HG03439 (cell line): ENCODE data around the gene ADAM17.
"Not testable (repeated sequence)": the region's sequence is repeated elsewhere in the genome, so short reads cannot be mapped to it uniquely, and the experiment has no call there.

Experiments used
- ATAC-seq: cut with Tn5 transposase; IDR thresholded peaks from one replicate; pipeline ENCODE4 v1.9.1; 2021; ENCODE audit warnings: mild to moderate bottlenecking, moderate library complexity; ENCODE audit not compliant: unreplicated experiment

Gene ADAM17

DNA sequence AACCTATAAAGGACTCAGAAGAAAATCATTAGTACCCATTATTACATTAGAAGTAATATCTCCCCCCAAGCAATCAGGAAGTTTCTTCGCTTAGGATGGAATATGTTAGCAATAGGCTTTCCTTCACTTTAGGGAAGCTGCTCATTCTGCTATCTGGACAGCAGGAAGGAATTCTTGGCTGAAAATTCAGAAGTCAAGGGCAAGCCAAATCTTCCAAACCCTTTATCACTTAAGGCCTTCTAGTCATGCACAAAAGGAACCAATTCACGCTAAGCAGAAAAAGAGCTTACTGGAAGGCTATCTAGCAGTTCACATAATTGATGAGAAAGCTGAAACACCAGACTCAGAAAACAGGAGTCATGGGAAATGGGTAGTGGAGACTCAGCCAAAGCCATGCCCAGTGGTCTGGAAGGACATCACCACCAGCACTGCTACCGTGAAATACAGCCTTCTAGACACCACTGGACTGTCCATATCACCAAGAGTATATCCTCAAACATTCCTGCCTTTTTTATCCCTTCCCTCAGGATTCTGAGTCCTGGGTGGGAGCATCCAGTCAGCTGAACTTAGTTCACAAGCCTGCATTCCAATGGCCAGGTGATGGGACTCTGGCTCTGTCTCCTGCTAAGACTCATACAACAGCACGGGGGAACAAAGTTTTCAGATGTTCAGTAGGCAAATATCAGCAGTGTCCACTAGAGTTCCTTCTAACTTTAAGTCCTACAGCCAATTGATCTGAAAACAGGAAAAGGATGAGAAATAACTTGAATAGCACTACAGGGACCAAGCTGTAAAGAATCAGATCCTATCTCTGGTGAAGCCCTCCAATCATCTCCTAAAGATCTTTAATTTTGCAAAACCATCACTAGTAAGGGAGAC is 14.8 kb upstream of the ADAM17 start:
- ATAC-seq: no peak

DNA sequence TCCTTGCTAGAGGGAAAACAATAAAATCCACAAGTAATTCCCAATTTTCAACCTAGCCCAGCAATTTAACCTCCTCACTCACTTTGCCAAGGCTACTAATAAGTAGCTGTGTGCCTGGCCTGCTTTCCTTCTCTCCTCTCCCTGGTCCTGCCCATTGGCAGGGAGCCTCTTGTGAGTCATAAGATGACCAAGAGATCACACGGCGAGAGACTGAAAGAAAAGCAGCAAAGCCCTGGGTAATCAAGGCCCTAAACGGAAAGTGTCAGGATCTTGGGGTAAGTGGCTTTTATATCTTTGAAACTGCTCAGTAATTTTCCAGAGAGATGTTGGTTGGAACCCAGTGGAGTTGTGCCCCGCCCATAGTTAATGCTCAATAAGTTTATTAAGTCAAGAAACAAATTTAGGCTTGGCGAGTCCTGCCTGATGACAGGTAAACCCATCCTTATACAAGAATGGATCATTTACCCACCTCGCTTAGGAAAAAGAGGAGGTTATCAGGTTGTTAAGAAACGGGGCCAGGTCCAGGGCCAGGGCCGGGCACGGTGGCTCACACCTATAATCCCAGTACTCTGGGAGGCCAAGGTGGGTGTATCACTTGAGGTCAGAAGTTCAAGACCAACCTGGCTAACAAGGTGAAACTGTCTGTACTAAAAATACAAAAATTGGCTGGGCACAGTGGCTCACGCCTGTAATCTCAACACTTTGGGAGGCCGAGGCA is 10.0 kb upstream of the ADAM17 start:
- no peak for ATAC-seq

DNA sequence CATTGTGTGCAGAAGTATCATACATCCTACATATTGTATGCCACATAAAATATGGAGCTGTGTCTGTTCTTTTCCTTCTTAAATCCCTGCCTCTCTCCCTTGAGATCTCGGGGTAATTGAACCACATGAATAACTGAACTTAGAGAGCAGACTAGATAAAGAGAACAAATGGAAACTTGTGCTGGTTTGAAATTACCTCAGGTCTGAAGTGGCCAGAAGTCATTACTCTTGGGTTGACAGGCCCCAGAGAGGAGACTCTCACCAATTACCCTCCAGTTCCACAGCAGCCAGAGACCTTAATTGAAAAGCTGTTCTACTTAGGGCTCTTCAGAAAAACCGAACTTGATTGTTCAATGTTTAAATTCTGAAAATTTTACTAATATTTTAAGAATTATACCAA is 5.0 kb upstream of the ADAM17 start:
- no peak for ATAC-seq

DNA sequence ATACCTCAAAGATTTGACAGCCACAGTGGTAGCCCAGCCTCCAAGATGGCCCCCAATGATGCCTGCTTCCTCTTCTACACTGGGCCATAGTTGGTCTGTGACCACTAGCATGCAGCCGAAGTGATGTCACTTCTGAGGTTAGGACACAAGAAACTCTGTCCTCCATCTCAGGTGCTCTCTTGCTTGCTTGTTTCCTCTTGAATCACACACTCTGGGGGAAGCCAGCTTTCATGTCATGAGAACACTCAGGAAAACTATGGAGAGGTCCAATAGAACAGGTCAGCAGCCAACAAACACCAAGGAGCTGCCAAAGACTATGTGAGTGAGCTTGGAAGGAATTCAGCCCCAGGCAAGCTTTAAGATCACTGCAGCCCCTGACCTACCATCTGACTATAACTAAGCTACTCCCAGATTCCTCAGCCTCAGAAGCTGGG is 3.3 kb upstream of the ADAM17 start:
- ATAC-seq: no peak

DNA sequence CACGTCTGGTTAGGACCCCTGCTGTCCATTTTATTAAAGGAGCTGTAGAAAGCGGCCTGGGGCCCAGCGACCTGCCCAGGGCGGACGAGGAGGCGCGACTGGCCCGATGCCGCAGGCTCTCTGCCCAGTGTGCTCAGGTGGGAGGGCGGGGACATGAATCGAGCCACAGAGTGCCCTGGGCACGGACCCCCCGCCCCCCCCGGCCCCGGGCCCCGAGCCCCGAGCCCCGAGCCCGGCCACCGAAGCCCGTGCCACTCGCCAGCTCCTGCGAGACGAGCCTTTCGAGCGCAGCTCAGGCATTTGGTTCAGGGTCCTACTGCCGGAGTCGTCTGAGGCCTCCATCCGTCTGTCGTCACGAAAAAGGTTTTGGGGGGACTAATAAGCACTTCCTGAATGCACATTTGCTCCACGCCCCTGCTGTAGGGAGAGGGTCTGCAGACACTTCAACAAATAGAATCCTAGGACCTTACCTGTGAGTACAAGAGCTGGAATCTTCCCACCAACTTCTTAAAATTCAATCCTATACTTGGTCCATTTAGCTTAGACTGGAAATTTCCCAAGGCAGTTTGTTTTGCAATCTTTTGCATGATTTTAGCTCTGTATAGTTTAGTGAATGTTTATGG is 602 bp upstream of the ADAM17 start:
- ATAC-seq: peak; percentile 32

DNA sequence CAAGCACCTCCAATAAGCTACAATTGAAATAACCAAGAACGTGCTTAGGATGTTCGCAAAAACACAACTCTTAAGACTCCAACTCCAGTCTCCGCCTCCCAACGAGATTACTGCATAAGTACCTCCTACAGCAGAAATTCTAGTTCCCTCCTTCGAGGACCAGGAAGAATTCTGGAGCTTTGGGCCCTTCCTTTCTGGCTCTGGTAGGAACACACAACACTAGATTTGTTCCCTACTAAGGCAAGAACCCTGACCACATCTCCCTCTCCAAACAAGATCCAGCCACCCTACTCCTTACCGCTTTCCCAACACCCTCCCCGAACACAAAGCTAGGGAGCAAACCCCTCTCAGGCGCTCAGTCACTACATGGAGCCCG is 721 bp downstream of the ADAM17 start:
- no peak for ATAC-seq

DNA sequence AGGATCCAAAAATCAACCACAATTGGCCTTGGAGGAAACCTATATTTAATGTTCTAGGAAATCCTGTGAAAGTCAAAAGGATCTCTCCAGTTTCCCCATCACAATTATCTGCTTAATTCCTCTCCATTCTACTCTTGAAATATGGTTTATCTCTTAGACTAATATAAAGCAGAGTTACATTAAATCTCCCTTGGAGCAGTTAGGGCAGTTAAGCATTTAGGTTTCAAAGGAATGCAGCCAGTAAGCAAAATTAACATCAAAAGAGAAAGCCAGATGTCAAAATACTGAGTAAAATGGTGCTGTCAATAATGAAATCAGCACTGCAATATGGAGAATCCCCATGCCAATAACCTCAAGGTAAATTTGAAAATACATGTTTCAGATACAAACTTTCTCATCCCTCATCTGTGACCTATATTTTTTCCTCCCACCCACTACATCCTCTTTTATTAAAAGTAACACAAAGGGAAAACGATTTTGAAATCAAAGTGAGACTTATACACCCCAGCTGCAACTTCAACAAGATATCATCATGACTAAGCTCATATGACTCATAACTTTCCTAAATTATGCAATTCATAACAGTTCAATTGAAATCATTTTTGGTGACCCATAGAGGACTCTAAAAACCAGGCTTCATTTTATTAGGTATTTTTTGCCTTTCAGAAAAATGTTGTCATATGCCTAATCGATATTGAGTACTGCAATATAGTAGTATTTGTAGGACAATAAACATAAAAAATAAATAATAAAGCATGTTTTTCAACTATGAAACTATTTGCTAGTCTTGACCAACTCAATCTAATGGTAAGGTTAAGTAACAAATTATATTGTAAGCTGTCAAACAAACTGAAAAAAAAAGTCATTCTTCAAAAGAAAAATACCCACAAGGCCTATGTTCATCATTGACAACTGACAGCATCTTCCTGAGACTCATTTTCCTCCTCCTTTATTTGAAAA is 3.1 kb downstream of the ADAM17 start:
- no peak for ATAC-seq

DNA sequence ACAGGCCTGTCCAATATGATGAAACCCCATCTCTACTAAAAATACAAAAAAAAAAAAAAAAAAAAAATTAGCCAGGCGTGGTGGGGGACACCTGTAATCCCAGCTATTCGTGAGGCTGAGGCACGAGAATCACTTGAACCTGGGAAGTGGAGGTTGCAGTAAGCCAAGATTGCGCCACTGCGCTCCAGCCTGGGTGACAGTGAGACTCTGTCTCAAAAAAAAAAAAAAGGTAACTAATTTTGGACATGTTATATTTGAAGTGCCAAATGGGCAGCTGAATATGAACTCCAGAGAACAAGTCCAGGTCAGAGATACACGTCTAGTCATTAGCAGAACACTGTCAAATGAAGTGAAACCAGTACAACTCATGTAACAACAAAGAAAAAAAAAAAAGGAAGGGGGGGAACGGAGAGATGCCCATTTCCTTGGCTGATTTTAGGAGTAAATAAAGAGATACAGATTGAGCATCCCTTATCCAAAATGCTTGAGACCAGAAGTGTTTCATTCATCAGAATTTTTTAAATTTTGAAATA is 4.7 kb downstream of the ADAM17 start:
- not testable (repeated sequence) for ATAC-seq

DNA sequence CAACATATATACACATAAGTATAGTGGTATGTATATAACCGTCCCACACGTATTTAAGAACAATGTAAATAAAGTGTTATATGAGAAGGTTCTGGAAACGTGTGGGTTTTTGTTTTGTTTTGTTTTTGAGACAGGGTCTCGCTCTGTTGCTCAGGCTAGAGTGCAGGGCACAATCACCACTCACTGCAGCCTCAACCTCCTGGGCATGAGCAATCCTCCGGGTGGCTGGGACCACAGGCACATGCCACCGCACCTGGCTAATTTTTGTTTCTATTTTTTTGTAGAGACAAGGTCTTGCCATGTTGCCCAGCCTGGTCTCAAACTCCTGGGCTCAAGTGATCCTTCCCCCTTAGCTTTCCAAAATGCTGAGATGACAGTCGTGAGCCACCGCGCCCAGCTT is 6.2 kb downstream of the ADAM17 start:
- no peak for ATAC-seq

DNA sequence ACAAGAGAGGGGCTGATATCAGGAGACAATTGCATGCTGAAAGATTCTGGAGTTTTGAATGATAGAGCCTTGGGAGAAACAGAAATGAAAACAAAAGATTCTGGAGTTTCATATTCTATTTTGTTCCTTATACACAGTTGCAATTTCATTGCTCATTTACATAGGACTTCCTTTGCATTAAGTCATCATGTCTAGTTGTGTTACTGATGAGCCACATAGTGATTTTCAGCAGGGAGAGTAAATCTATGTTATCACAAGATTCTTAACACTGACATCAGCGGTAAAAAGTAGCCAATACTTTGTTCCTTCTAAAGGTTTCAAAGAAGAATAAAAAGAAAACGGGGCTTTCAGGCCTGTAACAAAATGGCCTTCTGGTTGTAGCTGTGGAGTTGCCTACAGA is 7.1 kb downstream of the ADAM17 start:
- peak; percentile 45 for ATAC-seq

DNA sequence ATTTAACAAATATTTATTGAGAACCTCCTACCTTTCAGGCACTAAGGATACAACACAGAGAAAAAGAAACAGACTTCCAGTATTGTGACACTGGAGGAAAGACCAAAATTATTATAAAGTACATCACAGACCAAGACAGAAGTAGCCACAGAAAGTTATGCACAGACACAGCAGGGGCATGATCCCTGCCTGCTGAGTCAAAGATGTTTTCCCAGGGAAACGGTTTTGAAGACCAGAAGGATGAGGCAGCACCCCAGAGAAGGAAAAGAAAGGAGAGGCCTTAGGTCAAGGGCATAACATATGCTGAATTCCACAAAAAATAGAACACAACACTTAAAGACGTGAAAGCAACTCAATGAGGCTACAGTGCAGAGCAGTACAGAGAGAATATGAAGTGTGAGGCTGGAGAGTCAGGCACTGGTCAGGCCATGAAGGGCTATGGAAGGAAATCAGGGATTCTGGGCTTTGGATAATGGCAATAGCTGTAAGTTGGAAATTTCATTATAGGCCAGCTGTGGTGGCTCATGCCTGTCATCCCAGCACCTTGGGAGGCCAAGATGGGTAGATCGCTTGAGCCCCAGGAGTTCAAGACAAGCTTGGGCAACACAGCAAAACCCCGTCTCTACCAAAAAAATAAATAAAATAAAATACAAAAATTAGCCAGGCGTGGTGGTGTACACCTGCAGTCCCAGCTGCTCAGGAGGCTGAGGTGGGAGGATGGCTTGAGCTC is 8.2 kb downstream of the ADAM17 start:
- no peak for ATAC-seq

DNA sequence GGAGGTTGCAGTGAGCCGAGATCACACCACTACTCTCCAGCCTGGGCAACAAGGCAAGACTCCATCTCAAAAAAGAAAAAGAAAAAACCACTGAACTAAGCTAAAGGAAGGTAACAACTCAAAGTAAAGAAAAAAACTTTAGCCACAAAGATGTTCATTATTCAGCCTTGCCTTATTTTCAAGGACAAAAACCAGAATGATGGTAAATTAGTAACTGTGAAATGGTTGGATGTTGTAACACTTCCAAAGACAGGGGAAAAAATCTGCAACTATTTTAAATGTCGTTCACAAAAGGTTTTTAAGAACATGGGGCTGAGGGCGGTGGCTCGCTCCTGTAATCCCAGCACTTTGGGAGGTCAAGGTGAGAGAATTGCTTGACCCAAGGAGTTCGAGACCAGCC is 10.1 kb downstream of the ADAM17 start:
- ATAC-seq: no peak

DNA sequence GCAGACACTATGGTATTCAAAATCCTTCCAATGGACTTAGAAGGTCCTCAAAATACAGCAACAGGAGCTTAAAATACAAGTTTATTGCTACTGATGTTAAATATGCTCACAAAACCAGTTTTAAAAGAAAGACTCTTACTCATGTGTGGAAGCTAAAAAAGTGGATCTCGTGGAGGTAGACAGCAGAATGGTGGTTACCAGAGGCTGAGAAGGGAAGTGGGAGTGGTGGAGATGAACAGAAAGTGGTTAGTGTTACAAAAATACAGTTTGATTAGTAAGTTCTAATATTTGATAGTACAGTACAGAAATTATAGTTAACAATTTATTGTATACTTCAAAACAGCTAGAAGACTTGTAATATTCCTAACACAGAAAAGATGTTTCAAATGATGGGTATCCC is 12.1 kb downstream of the ADAM17 start:
- ATAC-seq: no peak

DNA sequence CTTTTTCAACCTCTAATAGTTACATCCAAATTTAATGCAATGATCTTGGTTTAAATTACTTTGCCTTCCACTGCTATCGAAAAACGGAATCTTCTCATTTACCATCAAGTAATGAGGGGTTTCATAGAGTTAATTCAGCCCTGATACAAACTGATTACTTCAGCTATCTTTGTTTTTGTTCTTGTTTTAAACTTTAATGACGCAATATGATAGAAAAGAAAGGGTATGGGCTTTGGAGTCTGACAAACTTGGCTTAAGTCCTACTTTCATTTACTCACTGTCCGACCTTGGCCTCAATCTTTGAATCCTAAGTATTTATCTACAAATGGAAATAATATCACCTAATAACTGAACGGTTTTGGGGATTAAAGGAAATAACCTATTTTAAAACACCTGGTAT is 16.1 kb downstream of the ADAM17 start:
- no peak for ATAC-seq

DNA sequence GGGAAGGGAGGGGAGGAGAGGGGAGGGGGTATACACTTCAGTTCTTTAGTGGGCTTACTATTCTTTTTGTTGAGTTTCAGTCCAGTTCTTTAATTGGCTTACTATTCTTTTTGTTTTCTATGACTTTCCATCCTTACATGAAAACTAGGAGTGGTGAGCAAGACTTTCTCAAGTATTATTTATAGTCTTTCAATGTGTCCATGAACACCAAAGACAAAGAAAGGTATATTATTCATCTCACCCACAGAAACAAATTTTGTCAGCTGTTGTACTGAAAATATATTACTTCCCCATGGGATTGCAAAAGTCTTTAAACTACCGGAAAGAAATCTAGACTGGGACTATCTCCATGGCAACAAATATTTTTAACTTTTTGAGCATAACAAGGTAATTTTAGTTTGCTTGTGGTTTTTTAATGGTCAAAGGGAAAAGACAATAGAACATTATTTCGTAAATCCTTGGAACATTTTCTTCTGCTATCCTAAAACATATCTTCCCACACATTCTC is 17.6 kb downstream of the ADAM17 start:
- no peak for ATAC-seq

DNA sequence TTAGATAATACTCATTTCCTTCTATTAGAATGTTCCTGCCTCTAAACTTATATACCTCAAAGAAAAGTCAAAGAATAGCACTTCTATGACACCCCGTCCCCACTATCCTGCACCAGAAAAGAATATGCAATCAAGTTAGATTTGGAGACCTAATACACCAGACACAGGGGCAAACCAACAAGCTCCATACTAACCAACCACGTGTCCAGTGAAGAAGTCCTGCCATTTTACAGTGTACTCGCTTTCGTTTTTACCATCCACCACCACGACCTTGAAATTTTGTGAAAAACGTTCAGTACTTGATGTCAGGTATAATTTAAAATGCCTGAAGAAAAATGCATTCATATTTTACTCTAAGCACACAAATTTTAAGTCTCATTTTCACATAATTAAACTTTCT is 19.1 kb downstream of the ADAM17 start:
- no peak for ATAC-seq

DNA sequence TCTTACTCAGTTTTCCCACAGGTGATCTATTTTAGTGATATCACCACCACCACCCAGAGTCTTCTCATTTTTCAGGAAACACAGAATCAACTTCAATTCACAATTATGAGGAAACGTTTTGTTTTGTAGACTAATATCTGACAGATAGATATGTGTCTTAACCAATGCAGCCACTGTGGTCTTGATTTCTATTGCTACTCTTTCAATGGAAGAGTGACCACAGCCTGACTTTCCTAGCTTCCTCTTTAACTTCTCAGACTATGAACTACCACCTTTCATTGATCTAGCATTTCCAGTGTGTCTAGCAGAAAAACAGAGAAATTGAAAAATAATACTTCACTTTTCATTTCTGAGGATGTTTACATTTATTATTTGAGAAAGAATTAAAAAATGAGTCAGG is 20.5 kb downstream of the ADAM17 start:
- no peak for ATAC-seq

DNA sequence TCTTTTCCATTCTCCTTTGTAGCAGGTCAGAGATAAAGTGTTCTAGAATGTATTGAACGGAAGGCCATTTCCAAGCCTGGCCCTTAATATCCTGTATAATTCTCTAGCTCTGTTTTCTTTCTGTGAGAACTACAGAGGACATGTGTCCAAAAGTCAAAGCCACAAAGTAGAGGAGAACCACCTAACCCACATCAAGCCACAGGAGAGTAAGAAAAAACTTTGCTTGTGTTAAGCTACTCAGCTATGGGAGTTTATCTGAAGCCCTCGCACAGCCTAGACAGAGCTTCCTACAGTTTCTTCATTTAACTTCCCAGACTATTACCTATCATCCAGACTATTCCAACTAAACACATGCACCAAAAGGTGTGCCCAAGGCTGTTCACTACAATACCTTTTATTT is 22.0 kb downstream of the ADAM17 start:
- ATAC-seq: no peak

DNA sequence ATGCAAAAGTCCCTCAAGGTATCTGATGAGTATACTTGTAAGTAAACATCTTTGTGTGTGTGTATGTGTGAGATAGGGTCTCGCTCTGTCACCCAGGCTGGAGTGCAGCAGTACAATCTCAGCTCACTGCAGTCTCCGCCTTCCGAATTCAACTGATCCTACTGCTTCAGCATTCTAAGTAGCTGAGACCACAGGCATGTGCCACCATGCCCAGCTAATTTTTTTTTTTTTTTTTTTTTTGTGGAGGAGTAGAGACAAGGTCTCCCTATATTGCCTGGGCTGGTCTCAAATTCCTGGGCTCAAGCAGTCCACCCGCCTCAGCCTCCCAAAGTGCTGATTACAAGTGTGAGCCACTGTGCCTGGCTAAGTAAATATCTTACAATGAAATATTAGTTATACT is 23.2 kb downstream of the ADAM17 start:
- ATAC-seq: no peak
